GM23338 (cell line): ENCODE measurements around the gene SND1.

Source experiments
- CREB1 ChIP-seq: fragments of 250-450 bp; sonication (Bioruptor Pico); IDR thresholded peaks from 2 replicates; pipeline ENCODE4 v1.5.0; 2020; ENCODE audit warnings: low read depth, mild to moderate bottlenecking, moderate library complexity
- EZH2 ChIP-seq: fragments of 200-600 bp; sonication (generic); IDR thresholded peaks from one replicate; pipeline ENCODE4 v1.8.0; 2017; ENCODE audit warnings: antibody characterized with exemption, mild to moderate bottlenecking, low read depth; ENCODE audit not compliant: unreplicated experiment
- POLR2AphosphoS5 ChIP-seq: IDR thresholded peaks from 2 replicates; pipeline ENCODE4 v1.6.1; 2016; ENCODE audit warnings: antibody characterized with exemption, low read depth
- TF ChIP-seq, protein P1 (sequence below), 2 experiments: fragments of 200-600 bp in 1 of 2; sonication (generic) in 1 of 2; conservative IDR thresholded peaks; 2 replicates each; pipeline versions ENCODE4 v1.5.1 to v1.6.1; 2016 to 2017; ENCODE audit warnings: antibody characterized with exemption in 2 of 2, low read depth in 2 of 2, mild to moderate bottlenecking in 2 of 2, moderate library complexity in 1 of 2
- TF ChIP-seq, protein P2 (sequence below): IDR thresholded peaks from 2 replicates; pipeline ENCODE4 v1.6.1; 2016; ENCODE audit warnings: antibody characterized with exemption

GRCh38 chr7:127900732-127901685 lies 249.0 kb downstream of the SND1 start:
- no peak for TF ChIP-seq CREB1 (CRISPR knock-in tag)
- TF ChIP-seq, protein P1, sequence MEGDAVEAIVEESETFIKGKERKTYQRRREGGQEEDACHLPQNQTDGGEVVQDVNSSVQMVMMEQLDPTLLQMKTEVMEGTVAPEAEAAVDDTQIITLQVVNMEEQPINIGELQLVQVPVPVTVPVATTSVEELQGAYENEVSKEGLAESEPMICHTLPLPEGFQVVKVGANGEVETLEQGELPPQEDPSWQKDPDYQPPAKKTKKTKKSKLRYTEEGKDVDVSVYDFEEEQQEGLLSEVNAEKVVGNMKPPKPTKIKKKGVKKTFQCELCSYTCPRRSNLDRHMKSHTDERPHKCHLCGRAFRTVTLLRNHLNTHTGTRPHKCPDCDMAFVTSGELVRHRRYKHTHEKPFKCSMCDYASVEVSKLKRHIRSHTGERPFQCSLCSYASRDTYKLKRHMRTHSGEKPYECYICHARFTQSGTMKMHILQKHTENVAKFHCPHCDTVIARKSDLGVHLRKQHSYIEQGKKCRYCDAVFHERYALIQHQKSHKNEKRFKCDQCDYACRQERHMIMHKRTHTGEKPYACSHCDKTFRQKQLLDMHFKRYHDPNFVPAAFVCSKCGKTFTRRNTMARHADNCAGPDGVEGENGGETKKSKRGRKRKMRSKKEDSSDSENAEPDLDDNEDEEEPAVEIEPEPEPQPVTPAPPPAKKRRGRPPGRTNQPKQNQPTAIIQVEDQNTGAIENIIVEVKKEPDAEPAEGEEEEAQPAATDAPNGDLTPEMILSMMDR (conservative IDR thresholded peaks at IDR 0.05; ENCODE audit: low read depth in 2 of 2): no peak
- TF ChIP-seq EZH2: no peak
- TF ChIP-seq, protein P2, sequence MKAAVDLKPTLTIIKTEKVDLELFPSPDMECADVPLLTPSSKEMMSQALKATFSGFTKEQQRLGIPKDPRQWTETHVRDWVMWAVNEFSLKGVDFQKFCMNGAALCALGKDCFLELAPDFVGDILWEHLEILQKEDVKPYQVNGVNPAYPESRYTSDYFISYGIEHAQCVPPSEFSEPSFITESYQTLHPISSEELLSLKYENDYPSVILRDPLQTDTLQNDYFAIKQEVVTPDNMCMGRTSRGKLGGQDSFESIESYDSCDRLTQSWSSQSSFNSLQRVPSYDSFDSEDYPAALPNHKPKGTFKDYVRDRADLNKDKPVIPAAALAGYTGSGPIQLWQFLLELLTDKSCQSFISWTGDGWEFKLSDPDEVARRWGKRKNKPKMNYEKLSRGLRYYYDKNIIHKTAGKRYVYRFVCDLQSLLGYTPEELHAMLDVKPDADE: no peak
- no peak for TF ChIP-seq POLR2AphosphoS5
